DMS79 (cell line): ENCODE data around the gene KRT34.
"Not testable (repeated sequence)": the region's sequence is repeated elsewhere in the genome, so short reads cannot be mapped to it uniquely, and the experiment has no call there.

ENCODE experiments used
- DNase-seq: peaks from one replicate; lab custom pipeline; 2025; lab: John Stamatoyannopoulos, UW

KRT34 gene

GRCh38 chr17:41381943-41382342 is at the start of gene KRT34:
Gene KRT34, minus strand, starts transcription at chr17:41382306. Its CDS starts 60 bp downstream, at chr17:41382246.
- DNase-seq = not testable (repeated sequence)

GRCh38 chr17:41430376-41430775 is 48.3 kb upstream of the KRT34 start:
- DNase-seq = not testable (repeated sequence)

- DNase-seq = no peak
These were observed 47.6 kb upstream of the KRT34 start for GRCh38 chr17:41429667-41430066.

GRCh38 chr17:41428591-41429291 is 46.6 kb upstream of the KRT34 start:
- no peak for DNase-seq

- DNase-seq = no peak
These were observed 42.1 kb upstream of the KRT34 start, which contains the start of gene KRT37 for GRCh38 chr17:41424111-41424635. Gene KRT37, minus strand, starts transcription at chr17:41424585. Its CDS starts 62 bp downstream, at chr17:41424523.

GRCh38 chr17:41422586-41422985 is 40.5 kb upstream of the KRT34 start:
- DNase-seq = not testable (repeated sequence)

GRCh38 chr17:41421617-41422016 is 39.5 kb upstream of the KRT34 start:
- no peak for DNase-seq

- DNase-seq = no peak
These were observed 39.0 kb upstream of the KRT34 start for GRCh38 chr17:41421116-41421515.

- no peak for DNase-seq
These were observed 38.0 kb upstream of the KRT34 start for GRCh38 chr17:41420134-41420533.

- DNase-seq = peak; percentile 67
These were observed 37.6 kb upstream of the KRT34 start for GRCh38 chr17:41419716-41420115.

GRCh38 chr17:41418116-41418860 is 36.2 kb upstream of the KRT34 start:
- DNase-seq = no peak

GRCh38 chr17:41417576-41418015 is 35.5 kb upstream of the KRT34 start:
- DNase-seq = no peak

GRCh38 chr17:41417127-41417526 is 35.0 kb upstream of the KRT34 start:
- DNase-seq = no peak

GRCh38 chr17:41416479-41416878 is 34.4 kb upstream of the KRT34 start:
- DNase-seq = no peak

- DNase-seq = no peak
These were observed 33.8 kb upstream of the KRT34 start for GRCh38 chr17:41415833-41416335.

- no peak for DNase-seq
These were observed 33.3 kb upstream of the KRT34 start for GRCh38 chr17:41415411-41415810.

GRCh38 chr17:41413982-41414381 is 31.9 kb upstream of the KRT34 start:
- DNase-seq = no peak

- peak; percentile 97 for DNase-seq
These were observed 31.3 kb upstream of the KRT34 start for GRCh38 chr17:41413353-41413957.

- no peak for DNase-seq
These were observed 29.1 kb upstream of the KRT34 start for GRCh38 chr17:41411072-41411840.

- no peak for DNase-seq
These were observed 25.1 kb upstream of the KRT34 start for GRCh38 chr17:41407226-41407625.

- peak; percentile 27 for DNase-seq
These were observed 24.1 kb upstream of the KRT34 start for GRCh38 chr17:41406205-41406604.
